ENCODE data around the gene PPARA.

PPARA gene

DNA sequence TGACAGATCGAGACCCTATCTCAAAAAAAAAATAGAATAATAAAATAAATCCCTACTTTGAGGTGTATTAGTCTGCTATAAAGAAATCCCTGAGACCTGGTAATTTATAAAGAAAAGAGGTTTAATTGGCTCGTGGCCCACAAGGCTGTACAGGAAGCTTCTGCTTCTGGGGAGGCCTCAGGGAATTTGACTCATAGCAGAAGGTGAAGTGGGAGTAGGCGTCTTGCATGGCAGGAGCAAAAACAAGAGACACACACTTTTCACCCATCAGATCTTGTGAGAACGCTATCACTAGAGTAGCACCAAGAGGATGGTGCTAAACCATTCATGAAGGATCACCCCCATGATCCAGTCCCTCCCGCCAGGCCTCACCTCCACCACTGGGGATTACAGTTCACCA, 70.6 kb downstream of the PPARA start:
- no peak for DNase-seq

DNA sequence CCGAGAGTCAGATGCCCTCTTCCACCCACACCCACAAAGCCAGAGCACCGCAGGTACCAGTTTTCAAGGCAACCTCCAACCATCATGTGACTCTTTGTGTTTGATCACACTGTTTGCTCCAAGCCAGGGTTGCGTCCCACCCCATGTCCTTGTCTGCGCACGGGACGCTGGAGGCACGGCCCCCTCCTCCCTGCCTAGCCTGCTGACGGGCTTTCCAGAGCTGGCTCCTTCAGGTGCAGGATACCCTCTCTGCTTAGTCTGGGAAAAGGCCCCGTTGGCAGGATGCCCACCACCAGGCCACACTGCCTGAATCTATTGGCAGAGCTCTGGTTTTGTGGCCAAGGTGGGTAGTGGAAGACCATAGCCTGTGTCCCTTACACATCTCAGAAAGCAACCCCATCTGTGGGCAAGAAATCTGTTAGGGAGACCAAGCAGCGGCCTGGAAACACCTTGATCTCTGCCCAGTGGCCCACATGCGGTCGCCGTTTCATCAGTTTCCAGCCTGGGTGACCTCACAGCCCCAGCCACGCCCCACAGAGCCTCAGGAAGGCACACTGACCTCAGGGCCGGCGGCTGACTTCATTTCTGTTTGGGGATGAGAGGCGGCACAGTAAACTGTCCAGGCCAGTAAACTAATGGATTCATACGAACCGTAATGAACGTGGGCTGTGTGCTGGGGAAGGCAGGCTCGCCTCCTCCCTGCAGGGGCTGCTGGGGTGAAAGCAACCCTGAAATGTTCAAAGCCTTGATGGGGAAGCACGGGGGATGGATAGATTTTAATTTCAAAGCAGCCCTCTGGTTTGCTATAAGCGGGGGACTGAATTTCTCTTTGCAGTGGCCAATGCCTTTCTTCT, 73.9 kb downstream of the PPARA start:
- DNase-seq = no peak

DNA sequence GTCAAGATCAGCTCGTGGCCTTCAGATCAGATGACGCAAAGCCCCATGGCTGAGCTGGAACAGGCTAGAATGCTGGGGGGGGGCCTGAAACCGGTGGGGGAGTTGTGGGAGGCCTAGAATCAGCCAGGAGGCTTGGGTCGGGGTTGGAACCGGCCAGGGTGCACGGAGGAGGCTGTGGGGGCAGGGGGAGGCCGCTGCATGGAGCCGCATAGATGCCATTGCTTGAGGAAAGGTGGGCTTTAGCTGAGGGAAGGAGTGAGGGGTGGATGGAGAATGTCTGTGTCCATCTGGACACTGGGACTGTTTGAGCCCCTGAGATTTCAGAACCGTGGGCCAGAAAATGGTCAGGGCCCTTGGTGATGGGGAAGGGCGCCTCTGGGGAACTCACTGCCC, 74.6 kb downstream of the PPARA start:
- DNase-seq = no peak

- no peak for DNase-seq
These were observed 75.3 kb downstream of the PPARA start for GRCh38 chr22:46225631-46226030.

GRCh38 chr22:46226577-46226976, 76.3 kb downstream of the PPARA start:
- DNase-seq = no peak

- DNase-seq = peak in 1 of 2 donors; percentile 5
These were observed 79.4 kb downstream of the PPARA start for GRCh38 chr22:46229701-46230100.

- no peak for DNase-seq
These were observed 80.1 kb downstream of the PPARA start for GRCh38 chr22:46230262-46230901.

- DNase-seq = peak; percentile 83 to 91
These were observed 82.9 kb downstream of the PPARA start for GRCh38 chr22:46233231-46233630.

DNA sequence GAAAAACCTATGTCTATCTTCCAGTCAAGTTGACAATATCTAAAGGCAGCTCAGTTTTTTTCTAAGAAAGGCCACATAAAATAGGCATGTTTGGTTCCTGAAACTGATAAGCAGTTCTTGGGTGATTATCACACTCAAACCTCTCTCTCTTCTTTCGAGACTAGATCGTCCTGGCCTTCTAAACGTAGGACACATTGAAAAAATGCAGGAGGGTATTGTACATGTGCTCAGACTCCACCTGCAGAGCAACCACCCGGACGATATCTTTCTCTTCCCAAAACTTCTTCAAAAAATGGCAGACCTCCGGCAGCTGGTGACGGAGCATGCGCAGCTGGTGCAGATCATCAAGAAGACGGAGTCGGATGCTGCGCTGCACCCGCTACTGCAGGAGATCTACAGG, 84.6 kb downstream of the PPARA start:
- DNase-seq = no peak

- DNase-seq = no peak
These were observed 87.3 kb downstream of the PPARA start for GRCh38 chr22:46237453-46238124.

DNA sequence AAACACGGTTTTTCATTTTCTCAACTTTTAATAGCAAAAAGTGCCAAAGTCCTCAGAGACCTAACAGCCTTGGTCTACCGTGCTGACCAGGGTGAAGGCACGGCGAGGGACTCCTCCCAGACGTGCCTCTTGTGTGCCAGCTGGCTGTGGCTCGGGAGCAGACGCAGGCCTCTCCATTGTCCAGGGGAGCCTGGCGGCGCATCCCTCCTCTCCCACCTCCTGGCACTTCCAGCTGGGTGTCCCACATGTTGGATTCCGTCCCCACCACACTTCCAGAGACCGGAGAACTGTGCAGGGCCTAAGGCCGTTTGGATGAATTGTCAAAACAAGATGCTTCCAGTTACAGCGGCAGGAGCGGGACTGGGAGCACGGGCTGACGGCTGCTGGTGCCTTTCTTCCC, 88.2 kb downstream of the PPARA start:
- DNase-seq = no peak

GRCh38 chr22:46239261-46240048, 89.1 kb downstream of the PPARA start:
- DNase-seq = no peak

DNA sequence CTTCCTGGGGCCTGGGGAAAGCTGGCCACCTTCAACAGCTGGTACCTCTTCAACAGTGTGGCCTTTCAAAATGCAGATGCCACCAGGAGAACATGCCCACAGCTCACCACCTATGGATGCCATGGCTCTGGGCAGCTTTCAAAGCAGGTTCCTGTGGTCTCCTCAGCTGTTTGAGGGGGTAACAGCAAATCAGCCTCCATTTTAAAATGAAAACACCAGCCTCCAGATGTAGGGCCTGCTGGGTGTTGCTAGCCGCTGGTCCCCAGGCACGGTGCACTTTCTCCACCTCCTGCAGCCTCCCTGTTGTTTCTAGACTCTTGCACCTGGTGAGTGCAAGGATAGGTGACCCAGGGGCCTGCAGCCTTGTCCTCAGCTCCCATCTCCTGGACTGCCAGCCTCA, 89.7 kb downstream of the PPARA start:
- DNase-seq = no peak

DNA sequence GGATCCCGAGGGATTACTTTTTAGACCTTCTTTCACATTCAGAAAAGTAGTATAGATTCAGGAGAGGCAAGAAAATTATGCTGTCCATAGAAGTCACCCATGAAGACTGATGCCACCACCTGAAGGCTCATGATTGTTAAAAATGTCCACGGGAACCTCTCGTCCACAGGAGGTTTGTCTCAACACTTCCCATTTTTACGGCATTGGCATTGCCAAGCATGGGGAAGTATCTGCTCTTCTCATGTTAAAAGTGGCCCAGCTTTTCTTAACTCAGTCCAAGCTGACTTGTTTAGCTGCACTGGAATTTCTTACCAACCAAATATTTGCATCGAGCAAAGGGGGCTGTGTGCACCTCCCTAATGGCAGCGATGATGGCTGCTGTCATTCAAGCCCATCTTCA, 90.2 kb downstream of the PPARA start:
- peak; percentile 43 to 57 for DNase-seq

DNA sequence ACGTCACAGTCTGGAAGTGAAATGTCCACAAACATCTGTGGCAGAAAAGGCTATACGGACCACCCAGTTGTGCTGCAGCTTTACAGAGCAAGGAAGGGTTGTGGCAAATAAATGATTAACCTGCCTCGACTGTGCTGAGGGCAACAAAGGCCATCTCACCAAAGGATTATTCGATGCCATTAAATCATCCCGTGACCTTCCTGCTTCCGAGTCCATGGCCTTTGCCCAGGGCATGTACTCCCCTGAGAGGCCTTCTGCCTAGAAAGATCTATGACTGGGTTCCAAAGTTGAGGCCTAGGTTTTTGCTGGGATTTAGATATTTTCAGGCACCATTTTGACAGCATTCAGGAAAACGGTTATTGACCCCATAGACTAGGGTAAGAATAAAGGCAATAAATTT, 90.6 kb downstream of the PPARA start:
- DNase-seq = no peak

DNA sequence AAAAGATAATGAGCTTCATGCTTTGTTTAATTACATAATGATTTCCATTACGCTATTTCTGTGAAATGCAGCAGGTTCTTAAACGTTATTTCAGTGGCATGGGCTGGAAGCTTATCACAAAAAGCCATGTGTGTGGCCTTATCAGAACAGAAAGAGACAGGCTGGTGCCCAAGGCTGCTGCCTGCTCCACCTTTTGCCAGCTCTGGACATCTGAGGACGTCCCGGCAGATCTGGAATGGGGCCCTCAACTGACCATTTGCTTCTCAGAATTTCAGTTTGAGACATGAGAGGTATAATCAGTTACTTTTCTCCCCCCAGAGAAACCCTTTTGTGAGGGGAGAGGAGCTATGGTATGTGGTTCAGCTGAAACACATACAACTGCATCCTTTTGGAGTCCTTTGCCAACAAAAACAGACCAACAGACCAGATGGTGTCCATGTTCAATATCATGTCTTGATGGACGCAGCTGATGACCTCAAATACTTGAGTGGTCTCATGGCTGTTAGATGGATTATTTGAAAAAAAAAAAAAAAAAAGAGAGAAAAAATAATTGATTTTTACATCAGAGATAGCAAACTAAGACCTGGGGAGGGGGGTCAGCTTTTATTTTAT, 91.2 kb downstream of the PPARA start:
- DNase-seq = no peak

GRCh38 chr22:46242076-46242475, 91.8 kb downstream of the PPARA start:
- DNase-seq = peak; percentile 43 to 44

DNA sequence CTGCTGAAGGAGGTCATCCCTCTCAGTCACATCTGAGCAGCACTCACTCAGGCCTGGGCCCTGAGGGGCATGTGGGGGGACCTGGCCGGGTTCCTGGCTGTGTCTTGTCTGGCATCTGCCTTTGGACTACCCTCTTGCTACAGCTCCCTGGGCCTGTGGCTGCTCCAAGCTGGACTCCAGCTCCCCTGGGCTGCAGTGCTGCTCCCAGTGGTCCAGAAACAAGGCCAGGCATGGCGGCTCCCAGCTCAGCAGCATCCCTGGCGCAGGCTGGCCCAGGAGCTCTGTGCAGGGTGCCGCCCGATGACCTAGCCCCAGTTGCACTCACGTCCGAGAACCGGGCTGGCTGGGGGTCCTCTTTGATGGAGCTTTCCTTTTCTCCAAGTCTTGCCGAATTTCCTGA, 94.4 kb downstream of the PPARA start:
- no peak for DNase-seq

DNA sequence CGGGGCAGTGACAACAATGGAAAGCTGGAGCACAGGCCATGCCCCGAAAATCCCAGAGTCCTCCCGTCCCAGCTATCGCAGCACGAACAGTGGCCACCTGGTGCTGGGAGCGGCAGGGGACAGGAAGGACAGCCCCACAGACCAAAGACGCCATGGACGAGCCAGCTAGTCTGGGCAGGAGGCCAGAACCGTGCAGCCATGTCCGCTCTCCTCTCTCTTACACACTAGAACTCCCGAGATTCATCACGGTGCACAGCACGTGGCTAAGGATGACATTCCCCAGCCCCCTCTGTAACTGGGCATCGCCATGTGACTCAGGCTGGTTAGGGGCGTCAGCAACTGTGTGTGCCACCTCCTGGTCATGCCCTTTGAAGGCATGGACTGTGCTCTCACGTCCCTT, 95.2 kb downstream of the PPARA start:
- no peak for DNase-seq

DNA sequence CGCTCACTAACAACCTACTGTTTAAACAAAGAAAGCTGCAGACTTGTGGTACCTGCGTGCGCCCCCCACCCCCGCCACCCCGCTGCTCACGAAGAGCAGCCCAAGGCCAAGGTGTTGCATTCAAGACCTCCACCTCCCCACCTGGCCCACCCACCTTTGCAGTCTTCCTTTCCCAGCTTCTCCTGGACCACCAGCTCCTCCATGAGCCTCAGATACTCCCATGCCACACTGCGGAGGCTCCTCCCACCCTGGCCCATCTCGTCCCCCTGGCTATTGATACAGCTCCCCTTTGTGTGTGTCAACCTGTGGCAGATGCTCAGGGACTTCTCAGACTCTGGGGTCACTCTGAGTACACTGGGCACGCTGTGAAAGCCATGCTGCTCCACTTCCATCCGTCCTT, 95.9 kb downstream of the PPARA start:
- no peak for DNase-seq

DNA sequence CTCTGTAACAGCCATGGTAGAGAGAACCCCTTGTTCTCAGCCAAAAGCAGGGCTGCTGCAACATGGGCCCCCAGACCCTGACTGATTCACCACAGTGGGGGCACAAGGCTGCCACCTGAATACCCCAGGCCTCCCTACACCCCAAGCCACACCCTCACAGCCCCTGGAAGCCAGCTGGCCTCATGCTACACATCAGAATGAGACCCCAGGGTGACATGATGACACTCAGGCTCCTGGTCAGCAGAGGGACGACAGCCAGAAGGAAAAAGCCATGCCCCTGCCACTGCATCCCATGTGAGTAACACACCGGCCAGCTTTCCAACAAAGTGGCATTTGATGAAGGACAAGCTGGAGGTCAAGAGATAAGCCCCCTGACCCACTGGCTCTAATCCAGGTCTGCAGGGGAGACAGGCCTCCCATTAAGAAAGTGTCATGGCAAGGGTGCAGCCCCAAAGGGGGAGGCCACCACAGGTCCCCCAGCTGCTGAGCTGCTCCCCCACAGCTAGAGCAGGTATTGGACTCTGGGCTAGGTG, 97.2 kb downstream of the PPARA start:
- DNase-seq = no peak

Data from inflammatory macrophage (primary cell).